Activated T-helper 1 cell treated with anti-CD3 and anti-CD28 coated beads, Interleukin-2, amount 50 U/mL, for 16 hours (primary cell): Measurements from ENCODE around the gene KRT8.

ENCODE experiments used
- DNase-seq, 2 donors: peaks; one replicate each; pipeline ENCODE4 v3.0.0-alpha.2; 2020; ENCODE audit warnings: low read depth in 1 of 2, low spot score in 1 of 2

KRT8 gene

DNA sequence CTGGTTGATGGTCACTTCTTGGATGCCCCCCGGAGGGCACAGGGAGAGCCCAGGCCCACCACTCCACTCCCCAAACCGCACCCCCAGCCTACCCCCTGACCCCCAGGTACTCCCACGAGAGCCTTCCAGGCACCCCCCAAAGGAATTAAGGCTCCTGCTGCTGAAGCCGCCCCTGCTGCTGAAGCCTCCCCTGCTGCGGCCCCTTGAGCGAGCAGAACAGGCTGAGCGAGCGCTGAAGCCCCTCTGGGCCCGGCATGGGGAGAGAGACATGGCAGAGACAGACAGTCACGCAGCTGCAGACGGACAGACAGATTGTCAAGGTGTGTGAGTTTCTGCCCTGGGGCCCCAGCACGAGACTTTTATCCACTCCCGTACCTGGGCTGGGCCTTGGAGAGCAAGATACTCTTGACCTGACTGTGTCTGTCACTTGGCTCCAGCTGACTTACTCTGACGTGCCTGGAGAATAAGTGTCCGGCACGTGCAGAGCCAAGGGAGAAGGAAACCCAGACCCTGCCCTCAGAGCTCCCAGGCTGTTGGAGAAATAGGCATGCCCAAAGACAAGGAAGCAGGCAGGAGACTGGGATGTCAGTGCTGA lies 56.1 kb downstream of the KRT8 start, which contains the start of gene KRT78:
Gene KRT78 (minus strand): TSS at position 334 of the 595 bp plus-strand sequence. CDS start 64 bp downstream, at position 270.
- no peak for DNase-seq

GRCh38 chr12:52847335-52848102 lies 57.4 kb downstream of the KRT8 start:
- no peak for DNase-seq
